ENCODE results near the gene IFT27. TPM values are rescaled to one million over a fixed set of nuclear protein-coding genes. Genes with fewer than 3 reads are reported as not detected.

The IFT27 gene
- total RNA-seq, 1 experiment from 2014 or later, result 74.2 TPM

- Histone ChIP-seq H3K79me2 (ENCODE audit: low read depth) (no peaks in the 10 kb centered on the region), H3K27me3 (ENCODE audit: insufficient read depth, low read depth) (peaks cover 13% of the 10 kb centered on the region; the same call in 1 of the 2 replicates), H3K9me2 (ENCODE audit: insufficient read depth) (no peaks in the 10 kb centered on the region), H3K36me3 (ENCODE audit: low read depth) (no peaks in the 10 kb centered on the region), H3K9me3 (ENCODE audit: insufficient read depth, low read depth) (no peaks in the 10 kb centered on the region), H4K20me1 (ENCODE audit: insufficient read depth) (no peaks in the 10 kb centered on the region), H3K4me2 (no peak overlapping the region), H2AFZ (no peak overlapping the region), H3F3A (ENCODE audit: insufficient read depth, low read depth) (no peaks in the 10 kb centered on the region), H3K4me1 (replicated peaks; ENCODE audit: insufficient read depth) (no peaks in the 10 kb centered on the region), H3K4me3 (no peak overlapping the region), H3K27ac (no peak overlapping the region)
- intact Hi-C loops (cut with micrococcal nuclease; ENCODE audit: unreplicated experiment), result no loop called here
- no peak for TF ChIP-seq EZH2 (IDR thresholded peaks at IDR 0.05; ENCODE audit: low read depth)
- TF ChIP-seq, protein P1, sequence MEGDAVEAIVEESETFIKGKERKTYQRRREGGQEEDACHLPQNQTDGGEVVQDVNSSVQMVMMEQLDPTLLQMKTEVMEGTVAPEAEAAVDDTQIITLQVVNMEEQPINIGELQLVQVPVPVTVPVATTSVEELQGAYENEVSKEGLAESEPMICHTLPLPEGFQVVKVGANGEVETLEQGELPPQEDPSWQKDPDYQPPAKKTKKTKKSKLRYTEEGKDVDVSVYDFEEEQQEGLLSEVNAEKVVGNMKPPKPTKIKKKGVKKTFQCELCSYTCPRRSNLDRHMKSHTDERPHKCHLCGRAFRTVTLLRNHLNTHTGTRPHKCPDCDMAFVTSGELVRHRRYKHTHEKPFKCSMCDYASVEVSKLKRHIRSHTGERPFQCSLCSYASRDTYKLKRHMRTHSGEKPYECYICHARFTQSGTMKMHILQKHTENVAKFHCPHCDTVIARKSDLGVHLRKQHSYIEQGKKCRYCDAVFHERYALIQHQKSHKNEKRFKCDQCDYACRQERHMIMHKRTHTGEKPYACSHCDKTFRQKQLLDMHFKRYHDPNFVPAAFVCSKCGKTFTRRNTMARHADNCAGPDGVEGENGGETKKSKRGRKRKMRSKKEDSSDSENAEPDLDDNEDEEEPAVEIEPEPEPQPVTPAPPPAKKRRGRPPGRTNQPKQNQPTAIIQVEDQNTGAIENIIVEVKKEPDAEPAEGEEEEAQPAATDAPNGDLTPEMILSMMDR (conservative IDR thresholded peaks at IDR 0.05), result no peak
- BruUV-seq (replicated peaks), result no TSS peak
- CTCF ChIA-PET, result interaction anchor here (0.5 kb wide), 1 partner anchor 246 kb away, joined by 4 read pairs; no protein-coding TSS in a partner anchor
- DNase-seq, result no peak
- POLR2A ChIA-PET (ENCODE audit: unreplicated experiment), result no interaction called here
These were observed 19.7 kb upstream of the IFT27 start for GRCh38 chr22:36795633-36796032.

DNA sequence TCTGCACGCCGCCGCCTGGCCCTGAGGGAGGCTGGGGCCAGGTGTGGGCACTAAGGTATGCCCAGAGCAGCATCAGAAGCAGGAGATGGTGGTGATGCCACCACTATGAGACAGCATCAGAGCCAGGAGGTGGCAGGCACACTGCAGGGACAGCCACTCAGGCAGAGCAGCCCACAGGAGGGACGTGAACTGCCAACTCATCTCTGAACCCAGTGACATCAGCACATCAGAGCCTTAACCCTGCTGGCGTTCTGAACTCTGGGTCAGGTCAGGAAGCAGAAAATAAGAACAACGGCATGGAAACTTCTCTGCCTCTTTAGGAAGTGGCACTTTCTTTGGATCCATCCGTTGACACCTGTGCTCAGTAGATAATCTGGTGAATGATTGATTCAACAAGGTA lies 14.7 kb upstream of the IFT27 start:
- Histone ChIP-seq H3K4me1 (replicated peaks; ENCODE audit: insufficient read depth) (no peaks in the 10 kb centered on the region), H2AFZ (no peak overlapping the region), H3K4me2 (no peak overlapping the region), H3K9me3 (ENCODE audit: insufficient read depth, low read depth) (no peaks in the 10 kb centered on the region), H3K27me3 (ENCODE audit: insufficient read depth, low read depth) (peaks cover 19% of the 10 kb centered on the region), H4K20me1 (ENCODE audit: insufficient read depth) (no peaks in the 10 kb centered on the region), H3K36me3 (ENCODE audit: low read depth) (no peaks in the 10 kb centered on the region), H3K79me2 (ENCODE audit: low read depth) (no peaks in the 10 kb centered on the region), H3K4me3 (no peak overlapping the region), H3F3A (ENCODE audit: insufficient read depth, low read depth) (no peaks in the 10 kb centered on the region), H3K27ac (no peak overlapping the region), H3K9me2 (ENCODE audit: insufficient read depth) (no peaks in the 10 kb centered on the region)
- peak in 1 of 2 experiments; percentile 59 for DNase-seq
- no peak for TF ChIP-seq EZH2 (IDR thresholded peaks at IDR 0.05; ENCODE audit: low read depth)
- TF ChIP-seq, protein P1 (conservative IDR thresholded peaks at IDR 0.05), result 0 out of 2 replicates have a peak, but pooled peaks have one; percentile 21
- ChIA-PET POLR2A (ENCODE audit: unreplicated experiment) (no interaction called here), CTCF (no interaction called here)
- intact Hi-C loops (cut with micrococcal nuclease; ENCODE audit: unreplicated experiment), result loop anchor here (1.0 kb wide), 2 partner anchors 66 to 188 kb away; no protein-coding TSS in a partner anchor
- no TSS peak for BruUV-seq (replicated peaks)

DNA sequence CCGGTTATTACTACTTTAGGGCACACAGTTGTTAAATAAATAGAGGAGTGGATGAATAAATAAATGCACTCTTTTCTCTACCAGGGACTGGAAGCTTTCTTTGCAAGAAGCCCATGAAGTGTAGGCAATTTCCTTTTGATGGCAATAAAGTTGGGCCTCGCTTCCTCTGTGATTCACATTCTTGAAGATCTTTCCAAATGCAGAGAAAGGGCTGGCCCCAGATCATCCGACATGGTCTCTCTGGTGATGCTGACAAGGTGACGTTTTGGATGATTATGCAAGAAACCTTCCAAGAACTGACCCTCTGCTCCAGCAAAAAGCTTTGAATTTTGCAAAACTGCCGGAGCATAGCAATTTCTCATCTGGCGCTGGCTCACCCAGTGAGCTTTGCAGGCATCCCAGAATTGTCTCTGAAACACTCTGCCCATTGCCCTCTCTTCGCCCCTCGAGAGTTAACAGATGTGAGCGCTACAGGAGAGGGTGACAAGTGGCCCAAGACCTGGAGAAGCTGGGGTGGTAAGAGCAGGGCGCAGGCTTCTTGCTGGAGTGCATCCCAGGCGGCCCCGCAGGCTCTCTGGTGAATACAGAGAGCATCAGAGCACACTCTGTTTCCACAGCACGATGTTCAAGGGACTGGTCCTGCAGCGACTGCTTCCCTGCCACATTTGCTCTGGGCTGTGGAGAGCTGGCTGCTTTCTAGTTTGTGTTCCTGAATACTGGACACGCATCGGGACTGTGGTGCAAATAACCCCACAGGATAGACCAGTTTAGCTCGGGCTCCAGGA lies 11.5 kb upstream of the IFT27 start:
- Histone ChIP-seq H3K27me3 (ENCODE audit: insufficient read depth, low read depth) (peaks cover 14% of the 10 kb centered on the region), H3K36me3 (ENCODE audit: low read depth) (no peaks in the 10 kb centered on the region), H3K79me2 (ENCODE audit: low read depth) (no peaks in the 10 kb centered on the region), H4K20me1 (ENCODE audit: insufficient read depth) (no peaks in the 10 kb centered on the region), H3K4me1 (replicated peaks; ENCODE audit: insufficient read depth) (no peaks in the 10 kb centered on the region), H3K27ac (no peak overlapping the region), H3F3A (ENCODE audit: insufficient read depth, low read depth) (no peaks in the 10 kb centered on the region), H3K4me3 (no peak overlapping the region), H3K4me2 (no peak overlapping the region), H3K9me3 (ENCODE audit: insufficient read depth, low read depth) (no peaks in the 10 kb centered on the region), H3K9me2 (ENCODE audit: insufficient read depth) (no peaks in the 10 kb centered on the region), H2AFZ (no peak overlapping the region)
- TF ChIP-seq, protein P1 (conservative IDR thresholded peaks at IDR 0.05), result no peak
- TF ChIP-seq EZH2 (IDR thresholded peaks at IDR 0.05; ENCODE audit: low read depth), result no peak
- ChIA-PET CTCF (no interaction called here), POLR2A (ENCODE audit: unreplicated experiment) (no interaction called here)
- no TSS peak for BruUV-seq (replicated peaks)
- intact Hi-C loops (cut with micrococcal nuclease; ENCODE audit: unreplicated experiment), result no loop called here
- DNase-seq, result no peak
